Left ventricle myocardium inferior (tissue), 1 donor: ENCODE results near the gene ARHGAP42. TPM values are rescaled to one million over a fixed set of nuclear protein-coding genes. Genes with fewer than 3 reads are reported as not detected.

ENCODE experiments used
- DNase-seq: peaks from one replicate; pipeline ENCODE4 v3.0.0-alpha.2; 2020
- H3K27ac ChIP-seq: fragments of 200-600 bp; replicated peaks from 2 replicates; pipeline ENCODE4 v1.8.0; 2021
- H3K27me3 ChIP-seq: fragments of 200-600 bp; 2 replicates; pipeline ENCODE4 v1.8.0; 2021; ENCODE audit warnings: low read depth
- H3K36me3 ChIP-seq: fragments of 200-600 bp; 2 replicates; pipeline ENCODE4 v1.8.0; 2021
- H3K4me1 ChIP-seq: fragments of 200-600 bp; 2 replicates; pipeline ENCODE4 v1.8.0; 2021
- H3K4me3 ChIP-seq: fragments of 200-600 bp; 2 replicates; pipeline ENCODE4 v1.8.0; 2021; ENCODE audit warnings: mild to moderate bottlenecking, moderate library complexity
- H3K9me3 ChIP-seq: fragments of 200-600 bp; replicated peaks from 2 replicates; pipeline ENCODE4 v1.8.0; 2021
- intact Hi-C: fragments of 100-400 bp; cut with micrococcal nuclease; formaldehyde crosslinking; loops from one replicate; pipeline ENCODE4 v1.11.0; 2022
- total RNA-seq: library from RNA; stranded (reverse); fragmentation: NEBNext Ultra II Directional; extraction: Animal tissue kit (Norgen Biotek cat#: 25700); gene quantifications from one replicate; pipeline ENCODE4 v1.2.1, GENCODE V29; 2021
- TF ChIP-seq, protein P1 (sequence below): fragments of 200-600 bp; IDR thresholded peaks from 2 replicates; pipeline ENCODE4 v1.8.0; 2021; ENCODE audit warnings: antibody characterized with exemption, mild to moderate bottlenecking, borderline replicate concordance
- donor health status: DM: no; HTN: yes; CAD: no; lungs with severe emphysema.

Gene ARHGAP42
- total RNA-seq, 1 donor from 2014 or later = 11.1 TPM

DNA sequence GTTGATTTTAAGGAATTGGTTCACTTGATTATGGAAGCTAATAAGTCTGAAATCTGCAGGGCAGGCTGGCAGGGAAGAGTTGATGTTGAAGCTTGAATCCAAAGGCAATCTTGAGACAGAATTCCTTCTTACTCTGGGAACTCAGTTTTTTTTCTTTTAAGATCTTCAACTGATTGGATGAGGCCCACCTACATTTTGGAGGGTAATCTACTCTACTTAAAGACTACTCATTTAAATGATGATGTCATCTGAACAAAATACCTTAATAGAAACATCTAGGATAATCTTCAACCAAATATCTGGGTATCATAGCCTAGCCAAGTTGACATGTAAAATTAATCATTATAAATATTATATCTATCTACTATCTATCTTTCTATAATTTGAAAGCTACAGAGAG is 279.3 kb downstream of the ARHGAP42 start:
- intact Hi-C loops = no loop called here
- Histone ChIP-seq H3K4me3 (no peak overlapping the region), H3K4me1 (peaks cover 27% of the 10 kb centered on the region), H3K27ac (no peak overlapping the region), H3K9me3 (peaks cover 30% of the 10 kb centered on the region), H3K36me3 (peaks cover 66% of the 10 kb centered on the region), H3K27me3 (no peaks in the 10 kb centered on the region)
- TF ChIP-seq, protein P1, sequence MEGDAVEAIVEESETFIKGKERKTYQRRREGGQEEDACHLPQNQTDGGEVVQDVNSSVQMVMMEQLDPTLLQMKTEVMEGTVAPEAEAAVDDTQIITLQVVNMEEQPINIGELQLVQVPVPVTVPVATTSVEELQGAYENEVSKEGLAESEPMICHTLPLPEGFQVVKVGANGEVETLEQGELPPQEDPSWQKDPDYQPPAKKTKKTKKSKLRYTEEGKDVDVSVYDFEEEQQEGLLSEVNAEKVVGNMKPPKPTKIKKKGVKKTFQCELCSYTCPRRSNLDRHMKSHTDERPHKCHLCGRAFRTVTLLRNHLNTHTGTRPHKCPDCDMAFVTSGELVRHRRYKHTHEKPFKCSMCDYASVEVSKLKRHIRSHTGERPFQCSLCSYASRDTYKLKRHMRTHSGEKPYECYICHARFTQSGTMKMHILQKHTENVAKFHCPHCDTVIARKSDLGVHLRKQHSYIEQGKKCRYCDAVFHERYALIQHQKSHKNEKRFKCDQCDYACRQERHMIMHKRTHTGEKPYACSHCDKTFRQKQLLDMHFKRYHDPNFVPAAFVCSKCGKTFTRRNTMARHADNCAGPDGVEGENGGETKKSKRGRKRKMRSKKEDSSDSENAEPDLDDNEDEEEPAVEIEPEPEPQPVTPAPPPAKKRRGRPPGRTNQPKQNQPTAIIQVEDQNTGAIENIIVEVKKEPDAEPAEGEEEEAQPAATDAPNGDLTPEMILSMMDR = no peak
- no peak for DNase-seq

DNA sequence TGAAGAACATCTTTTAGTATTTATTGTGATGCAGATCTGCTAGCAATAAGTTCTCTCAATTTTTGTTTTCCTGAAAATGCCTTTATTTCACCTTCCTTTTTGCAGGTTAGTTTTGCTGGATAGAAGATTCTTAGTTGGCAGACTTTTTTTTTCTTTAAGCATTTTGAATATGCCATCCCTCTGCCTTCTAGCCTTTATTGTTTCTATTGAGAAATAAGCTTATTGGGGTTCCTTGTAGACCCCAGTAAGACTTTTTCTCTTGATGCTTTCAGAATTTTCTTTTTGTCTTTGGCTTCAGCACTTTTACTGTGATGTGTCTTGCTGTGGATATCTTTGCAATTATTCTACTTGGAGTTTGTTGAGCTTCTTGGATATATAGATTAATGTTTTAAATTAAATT is 281.9 kb downstream of the ARHGAP42 start:
- TF ChIP-seq, protein P1 = no peak
- intact Hi-C loops = no loop called here
- no peak overlapping the region for H3K27ac ChIP-seq
- no peak for DNase-seq
- H3K36me3 ChIP-seq = peaks cover 45% of the 10 kb centered on the region
- H3K4me1 ChIP-seq = peaks cover 18% of the 10 kb centered on the region
- peaks cover 30% of the 10 kb centered on the region for H3K9me3 ChIP-seq
- no peaks in the 10 kb centered on the region for H3K27me3 ChIP-seq
- H3K4me3 ChIP-seq = no peak overlapping the region

DNA sequence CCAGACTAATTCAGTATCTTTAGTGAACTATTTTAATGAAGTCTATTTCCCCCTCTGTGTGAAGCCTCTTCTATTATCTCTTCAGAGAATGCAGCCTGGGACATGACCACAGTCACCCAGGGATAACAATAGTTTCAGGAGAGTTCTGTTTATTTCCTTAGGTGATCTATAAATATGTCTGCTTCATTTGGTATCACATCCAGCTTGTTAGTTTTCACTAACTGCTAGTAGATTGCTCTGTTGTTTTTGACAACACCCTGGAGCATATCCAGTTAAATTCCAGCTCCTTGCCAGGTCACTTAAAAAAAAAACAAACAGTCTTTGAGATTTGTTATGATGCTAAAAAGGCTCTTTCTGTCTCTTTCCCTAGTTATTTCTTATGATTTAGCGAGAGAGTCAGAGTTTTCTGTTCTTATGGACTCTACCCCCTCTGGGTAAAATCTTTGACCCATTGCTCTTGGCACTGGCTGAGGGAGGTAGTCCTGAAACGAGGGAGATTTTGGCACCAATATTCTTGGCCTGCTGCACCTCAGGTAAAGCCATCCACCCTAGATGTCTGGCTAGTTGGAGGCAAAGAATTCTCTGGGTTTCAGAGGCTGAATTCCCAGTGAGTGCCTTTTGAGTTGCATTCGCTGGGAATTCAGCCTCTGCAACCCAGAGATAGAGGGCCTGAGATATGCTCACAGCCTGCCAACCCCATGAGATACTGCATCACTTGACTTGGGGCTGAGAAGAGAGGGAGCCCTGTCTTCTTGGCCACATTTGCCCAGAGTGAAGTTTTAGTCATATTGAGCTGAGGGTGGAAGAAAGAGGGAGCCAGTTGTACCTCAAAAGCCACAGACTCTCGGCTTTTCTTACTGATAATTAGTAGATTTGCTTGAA is 283.4 kb downstream of the ARHGAP42 start:
- intact Hi-C loops = loop anchor here (10.0 kb wide), 1 partner anchor 464 kb away; no protein-coding TSS in a partner anchor

DNA sequence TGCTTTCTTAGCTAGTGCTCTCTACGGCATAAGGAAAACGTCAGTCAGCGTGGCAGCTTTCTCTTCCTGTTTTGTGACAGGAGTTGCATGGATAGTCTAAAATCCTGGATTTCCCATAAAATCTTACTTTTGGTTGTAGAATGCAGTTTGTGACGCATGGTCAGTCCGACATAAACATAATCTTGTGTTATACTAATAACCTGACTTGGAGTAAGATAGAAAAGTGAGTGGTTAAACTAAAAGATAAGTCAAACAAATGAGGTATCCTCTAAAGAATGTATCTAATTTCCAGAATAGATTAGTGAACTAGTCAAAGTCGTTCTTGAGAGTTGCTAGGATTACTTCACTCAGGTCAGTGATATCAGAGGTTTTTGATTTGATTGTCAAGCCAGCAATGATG is 285.0 kb downstream of the ARHGAP42 start:
- intact Hi-C loops = loop anchor here (10.0 kb wide), 1 partner anchor 463 kb away; no protein-coding TSS in a partner anchor
- no peak for DNase-seq
- Histone ChIP-seq H3K36me3 (peaks cover 37% of the 10 kb centered on the region), H3K27me3 (no peaks in the 10 kb centered on the region), H3K9me3 (peaks cover 27% of the 10 kb centered on the region), H3K27ac (no peak overlapping the region), H3K4me3 (no peak overlapping the region), H3K4me1 (peaks cover 13% of the 10 kb centered on the region)
- TF ChIP-seq, protein P1 = no peak

More for the DNA sequence above, 283.4 kb downstream of the ARHGAP42 start:
- Histone ChIP-seq H3K27ac (peak overlapping the region; percentile 67), H3K4me1 (peaks cover 13% of the 10 kb centered on the region), H3K4me3 (no peak overlapping the region), H3K36me3 (peaks cover 36% of the 10 kb centered on the region), H3K9me3 (peaks cover 30% of the 10 kb centered on the region), H3K27me3 (no peaks in the 10 kb centered on the region)
- TF ChIP-seq, protein P1 = no peak
- no peak for DNase-seq

DNA sequence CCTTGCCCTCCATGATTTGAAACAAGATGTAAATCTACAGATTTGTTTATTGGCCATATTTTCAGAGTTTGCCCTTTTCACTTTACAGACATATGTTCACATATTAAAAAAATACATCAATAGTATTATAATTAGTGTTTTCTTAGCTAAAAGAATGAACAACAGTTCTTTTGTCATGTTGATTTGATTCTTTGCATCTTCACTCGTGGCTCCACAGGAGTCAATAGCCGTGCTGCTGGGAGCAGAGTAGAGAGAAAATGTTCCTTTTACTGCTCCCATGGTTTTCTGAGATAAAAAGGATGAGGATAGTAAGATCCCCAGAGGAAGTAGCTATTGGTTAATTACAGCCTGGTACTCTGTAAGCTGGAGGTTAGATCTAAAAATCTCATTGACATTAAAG is 291.4 kb downstream of the ARHGAP42 start:
- Histone ChIP-seq H3K4me1 (no peaks in the 10 kb centered on the region), H3K36me3 (peaks cover 21% of the 10 kb centered on the region), H3K27ac (no peak overlapping the region), H3K4me3 (no peak overlapping the region), H3K9me3 (no peaks in the 10 kb centered on the region), H3K27me3 (no peaks in the 10 kb centered on the region)
- DNase-seq = no peak
- intact Hi-C loops = loop anchor here (10.0 kb wide), 1 partner anchor 456 kb away; no protein-coding TSS in a partner anchor
- TF ChIP-seq, protein P1 = no peak
